ENCODE results near the gene GPR151. TPM values are rescaled to one million over a fixed set of nuclear protein-coding genes. Genes with fewer than 3 reads are reported as not detected.
A peak's percentile ranks its signal among the peaks of the same experiment; 100 is the strongest.

GPR151 gene
- total RNA-seq, 1 experiment from 2014 or later = not detected

DNA sequence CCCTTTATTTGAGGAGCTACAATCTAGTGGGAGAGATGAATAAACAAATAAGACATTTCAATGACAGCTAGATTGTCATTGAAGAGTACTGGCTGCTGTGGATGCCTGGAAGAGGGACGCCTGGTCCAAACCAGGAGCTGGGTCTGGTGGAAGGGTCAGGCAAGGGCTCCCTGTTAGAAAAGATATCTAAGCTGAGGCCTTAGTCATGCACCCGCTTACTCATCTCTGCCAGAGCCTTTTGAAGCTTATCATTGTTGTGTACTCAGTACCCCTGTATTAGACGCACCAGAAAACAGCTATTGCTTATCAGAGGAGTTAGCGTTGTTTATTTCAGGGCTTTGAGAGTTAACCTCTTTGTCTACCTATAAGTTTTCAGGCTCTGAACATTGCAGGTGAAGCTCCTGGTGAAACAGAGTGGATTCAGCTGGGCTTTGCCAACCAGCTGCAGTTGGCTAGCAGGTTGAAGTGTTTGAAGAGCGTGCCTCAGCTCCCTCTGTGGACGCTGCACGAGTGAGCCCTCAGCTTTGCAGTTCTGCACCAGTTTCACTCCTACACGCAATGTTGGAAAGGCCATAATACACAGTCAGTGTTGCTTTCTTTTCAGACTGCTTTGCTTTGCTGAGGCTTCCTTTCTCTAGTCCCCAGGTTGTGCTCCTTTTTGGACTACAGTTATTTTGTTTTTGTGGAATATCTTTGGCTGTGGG is 5.6 kb upstream of the GPR151 start:
- intact Hi-C loops (cut with micrococcal nuclease) = no loop called here
- POLR2A ChIA-PET (ENCODE audit: unreplicated experiment) = no interaction called here

GRCh38 chr5:146520731-146521130 is 4.7 kb upstream of the GPR151 start:
- CTCF ChIA-PET = interaction anchor here (0.6 kb wide), 1 partner anchor 76 kb away, joined by 4 read pairs; no protein-coding TSS in a partner anchor
- Histone ChIP-seq H3K9ac (ENCODE audit: low read length) (no peak overlapping the region), H3K27me3 (ENCODE audit: low read length) (peaks cover 11% of the 10 kb centered on the region; the same call in 1 of the 2 replicates), H3K9me2 (replicated peaks; ENCODE audit: low read length) (no peaks in the 10 kb centered on the region), H3K4me3 (ENCODE audit: low read length) (no peak overlapping the region), H3K4me1 (ENCODE audit: insufficient read depth, low read length) (peaks cover 3% of the 10 kb centered on the region; the same call in 1 of the 2 replicates), H3F3A (ENCODE audit: low read length, unreplicated experiment) (no peaks in the 10 kb centered on the region), H3K9me3 (ENCODE audit: low read length) (no peaks in the 10 kb centered on the region), H3K36me3 (ENCODE audit: low read depth, low read length) (no peaks in the 10 kb centered on the region), H3K79me2 (ENCODE audit: low read length) (no peaks in the 10 kb centered on the region), H4K20me1 (ENCODE audit: low read length) (no peaks in the 10 kb centered on the region), H3K27ac (ENCODE audit: low read length) (no peak overlapping the region), H3K4me2 (ENCODE audit: low read length) (no peak overlapping the region), H2AFZ (ENCODE audit: low read length) (no peak overlapping the region)
- POLR2A ChIA-PET (ENCODE audit: unreplicated experiment) = interaction anchor here (0.7 kb wide), 1 partner anchor 8 kb away, joined by 5 read pairs; no protein-coding TSS in a partner anchor
- peak; percentile 38 for ATAC-seq
- DNase-seq = peak; percentile 35
- intact Hi-C loops (cut with micrococcal nuclease) = no loop called here
- TF ChIP-seq EZH2 (IDR thresholded peaks at IDR 0.05; ENCODE audit: low read length, unreplicated experiment) (no peak), CTCF (conservative IDR thresholded peaks at IDR 0.05; ENCODE audit: low read depth, low read length) (no peak), EZH2phosphoT487 (IDR thresholded peaks at IDR 0.05; ENCODE audit: borderline replicate concordance, low read length) (no peak)
- no TSS peak for BruUV-seq (replicated peaks)

More for the DNA sequence above, 5.6 kb upstream of the GPR151 start:
- Histone ChIP-seq H3K27ac (ENCODE audit: low read length) (no peak overlapping the region), H3K79me2 (ENCODE audit: low read length) (no peaks in the 10 kb centered on the region), H3K36me3 (ENCODE audit: low read depth, low read length) (no peaks in the 10 kb centered on the region), H3F3A (ENCODE audit: low read length, unreplicated experiment) (no peaks in the 10 kb centered on the region), H3K9me2 (replicated peaks; ENCODE audit: low read length) (no peaks in the 10 kb centered on the region), H3K27me3 (ENCODE audit: low read length) (peaks cover 14% of the 10 kb centered on the region; the same call in 1 of the 2 replicates), H4K20me1 (ENCODE audit: low read length) (no peaks in the 10 kb centered on the region), H3K4me3 (ENCODE audit: low read length) (no peak overlapping the region), H3K4me1 (ENCODE audit: insufficient read depth, low read length) (peaks cover 3% of the 10 kb centered on the region; the same call in 1 of the 2 replicates), H3K4me2 (ENCODE audit: low read length) (no peak overlapping the region), H3K9ac (ENCODE audit: low read length) (no peak overlapping the region), H2AFZ (ENCODE audit: low read length) (no peak overlapping the region), H3K9me3 (ENCODE audit: low read length) (no peaks in the 10 kb centered on the region)
- BruUV-seq (replicated peaks) = no TSS peak
- TF ChIP-seq EZH2 (IDR thresholded peaks at IDR 0.05; ENCODE audit: low read length, unreplicated experiment) (no peak), CTCF (conservative IDR thresholded peaks at IDR 0.05; ENCODE audit: low read depth, low read length) (no peak), EZH2phosphoT487 (IDR thresholded peaks at IDR 0.05; ENCODE audit: borderline replicate concordance, low read length) (no peak)
- no peak for ATAC-seq
- CTCF ChIA-PET = interaction anchor here (0.6 kb wide), 1 partner anchor 75 kb away, joined by 4 read pairs; no protein-coding TSS in a partner anchor
- no peak for DNase-seq

DNA sequence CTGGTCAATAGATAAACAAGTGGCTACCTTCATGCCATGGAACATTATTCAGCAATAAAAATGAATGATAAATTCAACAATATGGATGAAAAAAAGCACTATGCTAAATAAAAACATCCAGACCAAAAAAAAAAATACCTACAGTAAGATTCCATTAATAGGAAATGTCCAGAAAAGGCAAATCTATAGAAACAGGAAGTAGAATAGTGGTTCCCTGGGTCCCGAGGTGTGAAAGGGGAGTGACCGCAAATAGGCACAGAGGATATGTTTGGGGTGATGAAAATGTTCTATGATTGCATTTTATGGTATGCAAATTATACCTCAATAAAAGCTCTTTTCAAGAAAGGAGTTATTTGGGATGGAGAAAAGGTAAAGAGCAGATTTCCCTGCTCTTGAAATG is 3.6 kb upstream of the GPR151 start:
- DNase-seq (no peak), ATAC-seq (no peak)
- no peak for TF ChIP-seq EZH2phosphoT487 (IDR thresholded peaks at IDR 0.05; ENCODE audit: borderline replicate concordance, low read length)
- no peak for TF ChIP-seq EZH2 (IDR thresholded peaks at IDR 0.05; ENCODE audit: low read length, unreplicated experiment)
- no peak for TF ChIP-seq CTCF (conservative IDR thresholded peaks at IDR 0.05; ENCODE audit: low read depth, low read length)
- Histone ChIP-seq H4K20me1 (ENCODE audit: low read length) (no peaks in the 10 kb centered on the region), H3K4me1 (ENCODE audit: insufficient read depth, low read length) (peaks cover 3% of the 10 kb centered on the region; the same call in 1 of the 2 replicates), H3K9me2 (replicated peaks; ENCODE audit: low read length) (no peaks in the 10 kb centered on the region), H3K9ac (ENCODE audit: low read length) (no peak overlapping the region), H3K27me3 (ENCODE audit: low read length) (peaks cover 6% of the 10 kb centered on the region; the same call in 1 of the 2 replicates), H3K9me3 (ENCODE audit: low read length) (no peaks in the 10 kb centered on the region), H3F3A (ENCODE audit: low read length, unreplicated experiment) (no peaks in the 10 kb centered on the region), H3K27ac (ENCODE audit: low read length) (no peak overlapping the region), H3K4me2 (ENCODE audit: low read length) (no peak overlapping the region), H3K79me2 (ENCODE audit: low read length) (no peaks in the 10 kb centered on the region), H3K4me3 (ENCODE audit: low read length) (no peak overlapping the region), H3K36me3 (ENCODE audit: low read depth, low read length) (no peaks in the 10 kb centered on the region), H2AFZ (ENCODE audit: low read length) (no peak overlapping the region)
- CTCF ChIA-PET = no interaction called here
- no TSS peak for BruUV-seq (replicated peaks)
- intact Hi-C loops (cut with micrococcal nuclease) = no loop called here
- POLR2A ChIA-PET (ENCODE audit: unreplicated experiment) = no interaction called here

Data from PC-3 (cell line).